Measurements from ENCODE around the gene PISD.
"Not testable (repeated sequence)": the region's sequence is repeated elsewhere in the genome, so short reads cannot be mapped to it uniquely, and the experiment has no call there.

PISD gene

GRCh38 chr22:31661851-31662667 lies at the start of gene PISD:
Gene PISD, minus strand, starts transcription at chr22:31662215. Its CDS starts 7 bp downstream, at chr22:31662208.
- DNase-seq = peak; percentile 93 to 96 (median 94)

GRCh38 chr22:31711226-31711625 lies 49.2 kb upstream of the PISD start:
- DNase-seq = not testable (repeated sequence)

GRCh38 chr22:31707519-31707918 lies 45.5 kb upstream of the PISD start:
- peak in 1 of 3 experiments; percentile 1 for DNase-seq

GRCh38 chr22:31695423-31695822 lies 33.4 kb upstream of the PISD start:
- no peak for DNase-seq

GRCh38 chr22:31694046-31694445 lies 32.0 kb upstream of the PISD start:
- not testable (repeated sequence) for DNase-seq

- DNase-seq = no peak
These were observed 30.3 kb upstream of the PISD start for GRCh38 chr22:31692186-31692886.

- DNase-seq = no peak
These were observed 29.4 kb upstream of the PISD start for GRCh38 chr22:31691408-31691807.

GRCh38 chr22:31683181-31684105 lies 21.4 kb upstream of the PISD start:
- DNase-seq = no peak

GRCh38 chr22:31682751-31683150 lies 20.7 kb upstream of the PISD start:
- no peak for DNase-seq

GRCh38 chr22:31681349-31682345 lies 19.6 kb upstream of the PISD start:
- no peak for DNase-seq

GRCh38 chr22:31680861-31681341 lies 18.9 kb upstream of the PISD start:
- no peak for DNase-seq

GRCh38 chr22:31678748-31679147 lies 16.7 kb upstream of the PISD start:
- DNase-seq = no peak

GRCh38 chr22:31676700-31677099 lies 14.7 kb upstream of the PISD start:
- peak in 1 of 3 experiments; percentile 54 for DNase-seq

- DNase-seq = not testable (repeated sequence)
These were observed 12.2 kb upstream of the PISD start for GRCh38 chr22:31674219-31674618.

GRCh38 chr22:31668849-31669248 lies 6.8 kb upstream of the PISD start:
- not testable (repeated sequence) for DNase-seq

GRCh38 chr22:31662668-31663037 lies 638 bp upstream of the PISD start:
- no peak for DNase-seq

GRCh38 chr22:31660860-31661341 lies 1.1 kb downstream of the PISD start:
- not testable (repeated sequence) for DNase-seq

- no peak for DNase-seq
These were observed 2.8 kb downstream of the PISD start for GRCh38 chr22:31659246-31659645.

GRCh38 chr22:31654408-31654807 lies 7.6 kb downstream of the PISD start:
- no peak for DNase-seq

- no peak for DNase-seq
These were observed 8.1 kb downstream of the PISD start for GRCh38 chr22:31653944-31654343.

GRCh38 chr22:31652911-31653684 lies 8.9 kb downstream of the PISD start:
- peak in 1 of 3 experiments; percentile 4 for DNase-seq
